HG03139 (cell line): ENCODE data around the gene SNAPC2.
"Not testable (repeated sequence)": the region's sequence is repeated elsewhere in the genome, so short reads cannot be mapped to it uniquely, and the experiment has no call there.

Source experiments
- ATAC-seq: cut with Tn5 transposase; IDR thresholded peaks from one replicate; pipeline ENCODE4 v1.9.1; 2021; ENCODE audit not compliant: unreplicated experiment

The SNAPC2 gene

GRCh38 chr19:7908742-7909461, 11.2 kb upstream of the SNAPC2 start:
- ATAC-seq, result no peak

DNA sequence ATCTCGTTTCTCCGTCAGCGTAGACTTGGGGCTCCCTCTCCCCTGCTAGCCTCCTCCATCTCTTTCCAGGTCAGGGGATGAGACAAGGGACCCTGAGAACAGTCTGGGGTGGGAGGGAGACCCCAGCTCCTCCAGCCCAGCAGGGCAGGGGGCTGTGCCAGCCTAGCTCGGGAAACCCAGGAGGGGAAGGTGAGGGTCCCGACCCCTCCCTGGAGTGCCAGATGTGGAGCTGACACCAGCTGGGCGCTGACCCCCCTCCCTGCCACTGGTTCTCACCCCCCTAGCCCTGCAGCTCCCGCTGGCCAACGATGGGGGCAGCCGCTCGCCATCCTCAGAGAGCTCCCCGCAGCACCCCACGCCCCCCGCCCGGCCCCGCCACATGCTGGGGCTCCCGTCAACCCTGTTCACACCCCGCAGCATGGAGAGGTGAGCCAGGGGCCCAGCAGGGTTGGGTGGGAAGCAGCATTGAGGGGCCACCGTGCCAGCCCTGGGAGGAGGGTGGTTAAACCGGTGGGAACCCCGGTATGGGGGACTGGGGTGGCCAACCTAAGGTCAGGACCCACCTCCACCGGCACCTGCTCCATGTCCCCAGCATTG, 10.6 kb upstream of the SNAPC2 start:
- ATAC-seq, result no peak

DNA sequence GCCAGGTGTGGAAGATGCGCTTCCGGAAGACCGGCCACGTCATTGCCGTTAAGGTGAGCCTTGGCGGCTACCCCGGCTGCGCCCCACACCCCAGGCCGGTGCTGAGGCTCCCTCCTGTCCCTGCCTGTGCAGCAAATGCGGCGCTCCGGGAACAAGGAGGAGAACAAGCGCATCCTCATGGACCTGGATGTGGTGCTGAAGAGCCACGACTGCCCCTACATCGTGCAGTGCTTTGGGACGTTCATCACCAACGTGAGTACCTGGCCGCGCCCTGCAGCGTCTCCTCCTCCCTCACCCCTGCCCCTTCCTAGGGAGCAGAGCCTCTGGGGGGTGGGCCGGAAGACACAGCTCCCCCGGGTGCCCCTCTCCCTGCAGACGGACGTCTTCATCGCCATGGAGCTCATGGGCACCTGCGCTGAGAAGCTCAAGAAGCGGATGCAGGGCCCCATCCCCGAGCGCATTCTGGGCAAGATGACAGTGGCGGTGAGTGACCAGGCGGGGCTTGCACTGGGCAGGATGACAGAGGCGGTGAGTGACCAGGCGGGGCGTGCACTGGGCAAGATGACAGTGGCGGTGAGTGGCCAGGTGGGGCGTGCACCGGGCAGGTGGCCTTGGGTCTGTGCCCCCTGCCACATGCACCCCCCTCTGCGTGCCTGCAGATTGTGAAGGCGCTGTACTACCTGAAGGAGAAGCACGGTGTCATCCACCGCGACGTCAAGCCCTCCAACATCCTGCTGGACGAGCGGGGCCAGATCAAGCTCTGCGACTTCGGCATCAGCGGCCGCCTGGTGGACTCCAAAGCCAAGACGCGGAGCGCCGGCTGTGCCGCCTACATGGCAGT, 9.6 kb upstream of the SNAPC2 start:
- no peak for ATAC-seq

- ATAC-seq, result no peak
Measured at GRCh38 chr19:7911508-7912143, 8.5 kb upstream of the SNAPC2 start.

GRCh38 chr19:7912144-7912696, 7.9 kb upstream of the SNAPC2 start:
- no peak for ATAC-seq

GRCh38 chr19:7912697-7913564, 7.2 kb upstream of the SNAPC2 start:
- no peak for ATAC-seq

DNA sequence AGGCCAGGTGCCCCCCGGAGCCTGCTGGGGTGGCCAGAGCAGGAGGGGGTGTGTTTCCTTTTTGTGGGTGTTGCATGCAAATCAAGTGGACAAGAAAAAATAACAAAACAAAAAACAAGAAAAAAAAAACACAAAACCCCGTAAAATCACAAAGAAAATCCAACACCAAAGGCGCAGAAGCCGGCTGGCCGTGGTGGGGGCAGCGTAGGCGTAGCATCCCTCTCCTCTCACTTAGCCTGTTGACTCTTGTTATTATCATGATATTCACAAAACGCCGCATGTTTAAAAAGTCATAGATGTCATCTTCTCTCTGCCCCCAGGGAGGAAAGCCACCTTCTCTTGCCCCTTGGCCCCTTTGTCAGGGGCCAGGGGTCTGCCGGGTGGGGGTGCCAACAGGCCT, 6.5 kb upstream of the SNAPC2 start:
- ATAC-seq, result no peak

- no peak for ATAC-seq
Measured at GRCh38 chr19:7914099-7914498, 6.0 kb upstream of the SNAPC2 start.

GRCh38 chr19:7914598-7915045, 5.5 kb upstream of the SNAPC2 start, which contains the start of gene TGFBR3L:
Gene TGFBR3L, plus strand, starts transcription at chr19:7914830.
- ATAC-seq, result no peak

GRCh38 chr19:7915250-7916102, 4.7 kb upstream of the SNAPC2 start:
- ATAC-seq, result no peak

DNA sequence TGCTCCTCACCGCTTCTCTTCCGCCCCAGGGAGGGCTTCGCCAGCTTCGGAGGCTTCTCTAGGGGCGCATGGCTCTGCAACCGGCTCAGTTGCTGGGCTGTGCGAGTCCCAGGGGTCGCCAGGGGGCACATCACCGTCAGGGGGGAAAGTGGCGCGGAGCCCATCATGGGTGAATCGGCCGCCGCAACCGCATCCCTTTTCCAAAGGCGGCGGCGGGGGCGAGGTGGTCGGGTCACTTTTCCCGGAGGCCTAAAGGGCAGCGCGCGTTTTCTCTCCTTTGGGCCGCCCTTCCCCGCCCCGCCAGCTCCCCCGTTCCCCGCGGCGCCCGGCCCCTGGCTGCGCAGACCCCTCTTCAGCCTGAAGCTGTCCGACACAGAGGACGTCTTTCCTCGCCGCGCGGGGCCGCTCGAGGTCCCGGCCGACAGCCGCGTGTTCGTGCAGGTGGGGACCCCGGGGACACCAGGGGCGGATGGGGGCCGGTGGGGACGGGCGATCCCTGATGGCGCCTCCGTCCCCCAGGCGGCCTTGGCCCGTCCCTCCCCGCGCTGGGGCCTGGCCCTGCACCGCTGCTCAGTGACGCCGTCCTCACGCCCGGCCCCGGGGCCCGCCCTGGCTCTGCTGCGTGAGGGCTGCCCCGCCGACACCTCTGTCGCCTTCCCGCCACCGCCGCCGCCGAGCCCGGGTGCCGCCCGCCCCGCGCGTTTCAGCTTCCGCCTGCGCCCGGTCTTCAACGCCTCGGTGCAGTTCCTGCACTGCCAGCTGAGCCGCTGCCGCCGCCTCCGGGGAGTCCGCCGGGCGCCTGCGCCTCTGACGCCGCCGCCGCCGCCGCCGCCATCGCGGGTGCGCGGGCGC, 3.8 kb upstream of the SNAPC2 start:
- no peak for ATAC-seq

DNA sequence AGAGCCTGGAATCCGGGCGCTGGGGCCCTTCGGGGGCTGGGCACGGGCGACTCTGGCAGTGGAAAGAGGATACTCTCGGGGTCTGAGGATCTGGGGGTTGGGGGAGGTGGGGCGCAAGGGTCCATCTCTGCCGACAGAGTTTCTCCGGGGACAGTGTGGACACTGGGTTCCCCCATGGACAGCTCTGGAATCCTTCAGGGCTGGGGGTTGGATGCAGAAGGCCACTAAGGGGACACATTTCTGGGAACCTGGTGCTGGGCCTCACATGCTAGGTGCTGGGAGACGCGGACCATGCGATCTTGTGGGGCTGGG, 3.2 kb upstream of the SNAPC2 start:
- ATAC-seq, result no peak

DNA sequence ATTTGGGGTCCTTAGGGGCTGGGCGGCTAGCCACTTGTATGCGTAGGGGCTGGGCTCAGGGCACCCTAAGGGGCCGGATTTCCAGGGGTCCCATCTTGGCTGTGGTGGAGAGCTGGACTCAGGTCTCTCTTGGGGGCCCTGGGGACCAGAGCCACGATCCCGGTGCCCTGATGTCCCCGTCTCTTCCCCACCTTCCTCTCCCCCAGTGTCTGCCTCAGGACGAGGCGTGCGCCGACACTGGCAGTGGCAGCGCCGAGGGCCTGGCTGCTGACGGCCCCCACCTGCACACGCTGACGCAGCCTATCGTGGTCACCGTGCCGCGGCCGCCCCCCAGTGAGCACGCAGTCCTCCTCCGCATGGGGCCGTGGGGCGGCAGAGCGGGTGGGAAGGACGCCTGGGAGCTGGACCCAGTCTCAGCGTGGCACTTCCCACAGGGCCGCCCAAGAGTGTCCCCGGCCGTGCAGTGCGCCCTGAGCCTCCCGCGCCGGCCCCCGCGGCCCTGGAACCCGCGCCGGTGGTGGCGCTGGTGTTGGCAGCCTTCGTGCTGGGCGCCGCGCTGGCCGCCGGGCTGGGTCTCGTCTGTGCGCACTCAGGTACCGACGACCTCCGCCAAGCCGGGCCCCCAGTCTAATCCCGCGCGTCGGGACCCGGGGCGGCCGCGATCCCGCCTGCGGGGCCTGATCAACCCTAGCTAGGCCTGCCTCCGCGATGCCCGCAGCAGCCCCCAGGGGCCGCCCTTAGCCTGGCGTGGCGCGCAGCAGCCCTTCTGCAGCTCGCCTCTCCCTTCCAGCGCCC, 2.7 kb upstream of the SNAPC2 start:
- no peak for ATAC-seq

- ATAC-seq, result not testable (repeated sequence)
Measured at GRCh38 chr19:7918062-7918614, 2.0 kb upstream of the SNAPC2 start.

- no peak for ATAC-seq
Measured at GRCh38 chr19:7918615-7919421, 1.3 kb upstream of the SNAPC2 start.

DNA sequence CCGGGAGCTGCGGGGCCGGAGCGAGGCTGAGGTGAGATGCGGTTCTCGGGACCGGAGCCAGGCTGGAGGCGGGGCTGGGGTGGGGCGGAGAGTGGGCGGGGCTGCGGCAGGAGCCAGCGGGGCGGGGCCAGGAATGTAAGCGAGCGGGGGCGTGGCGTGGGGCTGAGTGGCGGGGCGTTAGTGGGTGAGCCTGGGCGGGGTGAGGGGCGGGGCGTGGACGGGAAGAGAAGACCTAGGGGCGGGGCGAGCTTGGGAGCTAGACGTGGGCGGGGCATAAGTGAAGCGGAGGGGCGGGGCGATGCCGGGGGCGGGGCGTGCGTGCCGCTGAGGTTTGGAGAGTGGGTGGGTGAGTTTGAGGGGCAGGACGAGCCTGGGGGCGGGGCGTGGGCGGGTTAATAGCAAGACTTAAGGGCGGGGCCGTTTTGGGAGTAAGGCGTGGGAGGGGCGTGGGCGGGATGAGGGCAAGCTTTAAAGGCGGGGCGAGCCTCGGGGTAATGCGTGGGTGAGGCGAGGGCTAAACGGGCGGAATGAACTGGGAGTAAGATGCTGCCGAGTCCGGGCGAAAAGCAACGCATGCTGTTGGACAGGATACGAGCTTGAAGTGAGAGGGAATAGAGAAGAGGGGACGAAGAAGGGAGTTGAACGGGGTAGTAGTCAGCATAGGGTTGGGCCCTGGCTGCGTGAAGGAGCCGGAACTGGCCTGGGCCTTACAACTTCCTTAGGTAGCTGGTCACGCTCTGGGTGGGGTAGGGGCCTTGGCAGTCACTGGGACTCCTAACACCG, 572 bp downstream of the SNAPC2 start:
- ATAC-seq, result peak; percentile 32
